ENCODE data around the gene AK1.
"Not testable (repeated sequence)": the region's sequence is repeated elsewhere in the genome, so short reads cannot be mapped to it uniquely, and the experiment has no call there.

AK1 gene

GRCh38 chr9:127881715-127882114 lies 4.2 kb upstream of the AK1 start:
- DNase-seq: not testable (repeated sequence)

- no peak for DNase-seq
These were observed 2.7 kb upstream of the AK1 start for GRCh38 chr9:127880143-127880542.

GRCh38 chr9:127878652-127879390 lies 1.3 kb upstream of the AK1 start:
- DNase-seq: no peak

GRCh38 chr9:127878001-127878651 lies 651 bp upstream of the AK1 start:
- DNase-seq: no peak

- no peak for DNase-seq
These were observed 512 bp downstream of the AK1 start for GRCh38 chr9:127876764-127877562.

- no peak for DNase-seq
These were observed 1.3 kb downstream of the AK1 start for GRCh38 chr9:127876026-127876763.

GRCh38 chr9:127875306-127875966 lies 2.0 kb downstream of the AK1 start:
- DNase-seq: peak; percentile 69

GRCh38 chr9:127874301-127875221 lies 2.9 kb downstream of the AK1 start:
- DNase-seq: no peak

- no peak for DNase-seq
These were observed 3.6 kb downstream of the AK1 start for GRCh38 chr9:127873886-127874285.

GRCh38 chr9:127873223-127873691 lies 4.2 kb downstream of the AK1 start:
- DNase-seq: no peak

GRCh38 chr9:127872369-127873222 lies 4.9 kb downstream of the AK1 start:
- DNase-seq: no peak

- no peak for DNase-seq
These were observed 5.9 kb downstream of the AK1 start for GRCh38 chr9:127871531-127871930.

- no peak for DNase-seq
These were observed 6.6 kb downstream of the AK1 start for GRCh38 chr9:127870887-127871286.

GRCh38 chr9:127870153-127870491 lies 7.4 kb downstream of the AK1 start:
- not testable (repeated sequence) for DNase-seq

GRCh38 chr9:127869310-127870152 lies 7.9 kb downstream of the AK1 start:
- peak; percentile 74 for DNase-seq

GRCh38 chr9:127868278-127868902 lies 9.1 kb downstream of the AK1 start:
- DNase-seq: no peak

GRCh38 chr9:127867356-127868277 lies 9.9 kb downstream of the AK1 start:
- DNase-seq: no peak

- DNase-seq: no peak
These were observed 10.9 kb downstream of the AK1 start for GRCh38 chr9:127866535-127866934.
